ENCODE measurements around the gene MBOAT7.

MBOAT7 gene

DNA sequence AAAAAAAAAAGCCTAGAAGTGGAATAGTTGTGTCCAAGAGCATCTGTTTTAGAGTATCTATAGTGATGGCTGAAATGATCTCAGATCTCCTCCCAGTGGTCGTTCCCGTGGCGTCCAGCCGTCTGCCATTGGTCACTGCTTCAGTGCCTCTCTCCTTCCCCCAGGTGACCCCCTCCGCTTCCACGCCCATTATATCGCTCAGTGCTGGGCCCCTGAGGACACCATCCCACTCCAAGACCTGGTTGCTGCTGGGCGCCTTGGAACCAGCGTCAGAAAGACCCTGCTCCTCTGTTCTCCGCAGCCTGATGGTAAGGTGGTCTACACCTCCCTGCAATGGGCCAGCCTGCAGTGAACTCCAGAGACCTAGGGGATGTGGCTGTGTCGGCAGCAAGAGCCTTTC is 3.6 kb upstream of the MBOAT7 start:
- no peaks in the 10 kb centered on the region for H3K9me3 ChIP-seq (ENCODE audit: severe bottlenecking)
- H3K4me1 ChIP-seq (ENCODE audit: insufficient read depth, poor library complexity, severe bottlenecking): no peaks in the 10 kb centered on the region
- no peak for DNase-seq (ENCODE audit: low spot score)

DNA sequence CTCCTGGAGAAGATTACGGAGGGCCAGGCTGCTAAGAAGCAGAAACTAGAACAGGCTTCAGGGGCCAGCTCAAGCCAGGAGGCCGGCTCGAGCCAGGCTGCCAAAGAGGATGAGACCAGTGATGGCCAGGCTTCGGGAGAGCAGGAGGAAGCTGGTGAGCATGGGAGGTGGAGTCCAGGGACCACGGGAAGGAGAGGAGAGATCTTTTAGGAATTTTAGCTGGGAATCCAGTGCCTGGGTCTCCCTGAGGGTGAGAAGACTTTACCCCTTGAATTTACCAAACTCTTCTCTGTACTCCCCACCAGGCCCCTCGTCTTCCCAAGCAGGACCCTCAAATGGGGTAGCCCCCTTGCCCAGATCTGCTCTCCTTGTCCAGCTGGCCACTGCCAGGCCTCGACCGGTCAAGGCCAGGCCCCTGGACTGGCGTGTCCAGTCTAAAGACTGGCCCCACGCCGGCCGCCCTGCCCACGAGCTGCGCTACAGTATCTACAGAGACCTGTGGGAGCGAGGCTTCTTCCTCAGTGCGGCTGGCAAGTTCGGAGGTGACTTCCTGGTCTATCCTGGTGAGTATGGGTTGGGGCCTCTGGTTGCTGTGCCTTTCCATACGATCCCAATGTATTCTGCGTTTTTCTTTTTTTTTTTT is 2.6 kb upstream of the MBOAT7 start:
- H3K4me1 ChIP-seq (ENCODE audit: insufficient read depth, poor library complexity, severe bottlenecking): no peaks in the 10 kb centered on the region
- H3K9me3 ChIP-seq (ENCODE audit: severe bottlenecking): no peaks in the 10 kb centered on the region
- no peak for DNase-seq (ENCODE audit: low spot score)
- TF ChIP-seq, protein P1, sequence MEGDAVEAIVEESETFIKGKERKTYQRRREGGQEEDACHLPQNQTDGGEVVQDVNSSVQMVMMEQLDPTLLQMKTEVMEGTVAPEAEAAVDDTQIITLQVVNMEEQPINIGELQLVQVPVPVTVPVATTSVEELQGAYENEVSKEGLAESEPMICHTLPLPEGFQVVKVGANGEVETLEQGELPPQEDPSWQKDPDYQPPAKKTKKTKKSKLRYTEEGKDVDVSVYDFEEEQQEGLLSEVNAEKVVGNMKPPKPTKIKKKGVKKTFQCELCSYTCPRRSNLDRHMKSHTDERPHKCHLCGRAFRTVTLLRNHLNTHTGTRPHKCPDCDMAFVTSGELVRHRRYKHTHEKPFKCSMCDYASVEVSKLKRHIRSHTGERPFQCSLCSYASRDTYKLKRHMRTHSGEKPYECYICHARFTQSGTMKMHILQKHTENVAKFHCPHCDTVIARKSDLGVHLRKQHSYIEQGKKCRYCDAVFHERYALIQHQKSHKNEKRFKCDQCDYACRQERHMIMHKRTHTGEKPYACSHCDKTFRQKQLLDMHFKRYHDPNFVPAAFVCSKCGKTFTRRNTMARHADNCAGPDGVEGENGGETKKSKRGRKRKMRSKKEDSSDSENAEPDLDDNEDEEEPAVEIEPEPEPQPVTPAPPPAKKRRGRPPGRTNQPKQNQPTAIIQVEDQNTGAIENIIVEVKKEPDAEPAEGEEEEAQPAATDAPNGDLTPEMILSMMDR (IDR thresholded peaks at IDR 0.05; ENCODE audit: poor library complexity, severe bottlenecking): no peak
- H3K4me3 ChIP-seq (ENCODE audit: severe bottlenecking): peak overlapping the region; percentile 71
- peak overlapping the region; percentile 76 for H3K27ac ChIP-seq (ENCODE audit: poor library complexity, severe bottlenecking)
- peaks cover 26% of the 10 kb centered on the region for H3K36me3 ChIP-seq (ENCODE audit: low read depth)
- no peak for ATAC-seq (ENCODE audit: low read depth)
- H3K27me3 ChIP-seq (ENCODE audit: insufficient read depth, poor library complexity, severe bottlenecking): no peaks in the 10 kb centered on the region

More for the DNA sequence above, 3.6 kb upstream of the MBOAT7 start:
- Histone ChIP-seq H3K36me3 (ENCODE audit: low read depth) (peaks cover 19% of the 10 kb centered on the region), H3K27ac (ENCODE audit: poor library complexity, severe bottlenecking) (no peak overlapping the region), H3K4me3 (ENCODE audit: severe bottlenecking) (no peak overlapping the region), H3K27me3 (ENCODE audit: insufficient read depth, poor library complexity, severe bottlenecking) (no peaks in the 10 kb centered on the region)
- TF ChIP-seq, protein P1 (IDR thresholded peaks at IDR 0.05; ENCODE audit: poor library complexity, severe bottlenecking): no peak
- no peak for ATAC-seq (ENCODE audit: low read depth)

DNA sequence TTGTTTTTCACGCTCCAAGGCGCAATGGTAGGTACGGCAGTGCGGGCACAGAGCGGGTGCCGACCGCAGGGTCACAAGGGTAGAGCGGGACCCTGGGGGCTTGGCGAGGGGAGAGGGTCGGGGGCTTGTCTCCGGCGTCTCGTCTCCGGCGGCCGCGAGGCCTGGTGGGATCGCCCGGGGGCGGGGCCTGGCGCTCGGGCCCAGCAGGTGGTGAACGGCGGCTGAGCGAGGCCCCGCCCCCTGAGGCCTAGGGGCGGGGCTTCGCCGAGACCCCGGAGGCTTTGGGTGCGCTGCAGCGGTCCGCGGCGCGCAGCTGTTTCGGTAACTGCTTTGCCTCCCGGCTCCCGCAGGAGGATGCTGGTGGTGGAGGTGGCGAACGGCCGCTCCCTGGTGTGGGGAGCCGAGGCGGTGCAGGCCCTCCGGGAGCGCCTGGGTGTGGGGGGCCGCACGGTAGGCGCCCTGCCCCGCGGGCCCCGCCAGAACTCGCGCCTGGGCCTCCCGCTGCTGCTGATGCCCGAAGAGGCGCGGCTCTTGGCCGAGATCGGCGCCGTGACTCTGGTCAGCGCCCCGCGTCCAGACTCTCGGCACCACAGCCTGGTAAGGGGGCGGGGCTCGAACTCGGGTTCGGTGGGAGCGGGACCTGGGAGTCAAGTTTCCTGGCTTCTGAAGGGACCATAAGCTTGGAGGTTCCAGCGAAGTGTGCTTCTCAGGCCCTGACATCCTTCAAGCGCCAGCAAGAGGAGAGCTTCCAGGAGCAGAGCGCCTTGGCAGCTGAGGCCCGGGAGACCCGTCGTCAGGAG is 1.8 kb upstream of the MBOAT7 start, which contains the start of gene TSEN34:
TSEN34 (plus strand) TSS at position 298 of the 800 bp plus-strand sequence; CDS start at position 355, 57 bp downstream.
- H3K4me1 ChIP-seq (ENCODE audit: insufficient read depth, poor library complexity, severe bottlenecking): no peaks in the 10 kb centered on the region
- no peak for DNase-seq (ENCODE audit: low spot score)
- peak within 1 kb of the TSS; percentile 76 for H3K27ac ChIP-seq (ENCODE audit: poor library complexity, severe bottlenecking)
- H3K9me3 ChIP-seq (ENCODE audit: severe bottlenecking): no peaks in the 10 kb centered on the region
- no peaks in the 10 kb centered on the region for H3K27me3 ChIP-seq (ENCODE audit: insufficient read depth, poor library complexity, severe bottlenecking)
- peaks cover 27% of the 10 kb centered on the region for H3K36me3 ChIP-seq (ENCODE audit: low read depth)
- ATAC-seq (ENCODE audit: low read depth): peak; percentile 26
- TF ChIP-seq, protein P1 (IDR thresholded peaks at IDR 0.05; ENCODE audit: poor library complexity, severe bottlenecking): no peak
- peak within 1 kb of the TSS; percentile 71 for H3K4me3 ChIP-seq (ENCODE audit: severe bottlenecking)

DNA sequence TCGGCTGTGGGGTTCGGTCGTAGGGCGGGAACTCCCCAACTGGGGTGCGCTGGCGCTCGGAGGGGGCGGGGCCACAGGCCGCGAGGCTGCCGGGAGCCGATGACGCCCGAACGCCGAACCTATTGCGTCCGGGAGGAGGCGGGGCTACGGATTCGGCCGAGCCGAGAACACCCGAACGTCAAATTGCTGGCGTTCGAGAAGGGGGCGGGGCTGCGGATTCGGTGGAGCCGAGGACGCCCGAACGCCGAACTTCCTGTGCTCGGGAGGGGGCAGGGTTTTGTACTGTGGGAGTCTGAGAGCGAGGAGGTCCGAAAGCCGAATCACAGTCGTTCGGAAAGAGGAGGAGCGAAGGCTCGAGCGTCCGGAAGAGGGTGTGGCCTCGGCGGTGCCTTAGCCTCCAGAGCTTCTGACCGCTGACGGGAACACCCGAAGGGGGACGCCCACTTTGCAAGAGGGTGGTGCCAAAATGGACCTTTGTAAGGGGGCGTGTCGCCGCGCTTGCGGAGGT is 1.2 kb upstream of the MBOAT7 start:
- DNase-seq (ENCODE audit: low spot score): peak; percentile 99
- peak; percentile 70 for ATAC-seq (ENCODE audit: low read depth)
- peak overlapping the region; percentile 71 for H3K4me3 ChIP-seq (ENCODE audit: severe bottlenecking)
- H3K27me3 ChIP-seq (ENCODE audit: insufficient read depth, poor library complexity, severe bottlenecking): no peaks in the 10 kb centered on the region
- TF ChIP-seq, protein P1 (IDR thresholded peaks at IDR 0.05; ENCODE audit: poor library complexity, severe bottlenecking): no peak
- H3K36me3 ChIP-seq (ENCODE audit: low read depth): peaks cover 31% of the 10 kb centered on the region
- no peaks in the 10 kb centered on the region for H3K9me3 ChIP-seq (ENCODE audit: severe bottlenecking)
- peak overlapping the region; percentile 76 for H3K27ac ChIP-seq (ENCODE audit: poor library complexity, severe bottlenecking)
- no peaks in the 10 kb centered on the region for H3K4me1 ChIP-seq (ENCODE audit: insufficient read depth, poor library complexity, severe bottlenecking)
